ENCODE measurements around the gene AGPS. TPM values are rescaled to one million over a fixed set of nuclear protein-coding genes. Genes with fewer than 3 reads are reported as not detected.
A peak's percentile ranks its signal among the peaks of the same experiment; 100 is the strongest.

AGPS gene
- total and polyA plus RNA-seq, 9 of the 15 experiments (the other 6 are each of a cell fraction or from before 2014, with no cell fraction given) = 15.5 to 211 (median 63.1) TPM

GRCh38 chr2:177392373-177393202 is at the start of gene AGPS (continued):
- TF ChIP-seq MAZ (CRISPR knock-in tag; conservative IDR thresholded peaks at IDR 0.05 in 1 of 2, IDR thresholded peaks at IDR 0.05 in 1 of 2) = peak in 1 of 2 experiments; percentile 95; a peak in 3 of 4 replicates
- no peak for TF ChIP-seq CREBBP (IDR thresholded peaks at IDR 0.05; ENCODE audit: low read depth, low read length)
- TF ChIP-seq BRD9 (IDR thresholded peaks at IDR 0.05; ENCODE audit: low read depth, partially characterized antibody) = peak; percentile 21
- TF ChIP-seq HNRNPL (IDR thresholded peaks at IDR 0.05; ENCODE audit: low read depth, low read length) = peak; percentile 92
- TF ChIP-seq FOS (IDR thresholded peaks at IDR 0.05; ENCODE audit: extremely low read depth, insufficient read length) = no peak
- peak; percentile 83 for TF ChIP-seq ATF7 (IDR thresholded peaks at IDR 0.05)
- peak; percentile 80 for TF ChIP-seq KLF13 (tag; IDR thresholded peaks at IDR 0.05; ENCODE audit: borderline replicate concordance, low read depth)
- TF ChIP-seq ZNF274 (IDR thresholded peaks at IDR 0.05; ENCODE audit: borderline replicate concordance, low read depth, low read length) = no peak
- TF ChIP-seq CXXC5 (CRISPR knock-in tag; IDR thresholded peaks at IDR 0.05) = peak; percentile 96
- TF ChIP-seq E2F3 (CRISPR knock-in tag; IDR thresholded peaks at IDR 0.05) = peak; percentile 94
- no peak for TF ChIP-seq ARNT (IDR thresholded peaks at IDR 0.05)
- no peak for TF ChIP-seq SRSF3 (IDR thresholded peaks at IDR 0.05; ENCODE audit: insufficient read depth, low read length)
- no peak for TF ChIP-seq MCM7 (IDR thresholded peaks at IDR 0.05)
- no peak; the same call in 1 of the 2 replicates for TF ChIP-seq USF1 (CRISPR knock-in tag; IDR thresholded peaks at IDR 0.05)
- TF ChIP-seq HES1 (IDR thresholded peaks at IDR 0.05; ENCODE audit: low read depth) = no peak
- 0 out of 2 replicates have a peak, but pooled peaks have one; percentile 16 for TF ChIP-seq BCL6 (CRISPR knock-in tag; IDR thresholded peaks at IDR 0.05)
- peak; percentile 94 for TF ChIP-seq PHF20 (IDR thresholded peaks at IDR 0.05; ENCODE audit: partially characterized antibody)
- 0 out of 2 replicates have a peak, but pooled peaks have one; percentile 42 for TF ChIP-seq ZNF695 (CRISPR knock-in tag; IDR thresholded peaks at IDR 0.05)
- TF ChIP-seq HINFP (tag; conservative IDR thresholded peaks at IDR 0.05; ENCODE audit: low read depth) = peak; percentile 15; the same call in 1 of the 2 replicates
- TF ChIP-seq ESRRA (IDR thresholded peaks at IDR 0.05; ENCODE audit: borderline replicate concordance, low read depth) = peak; percentile 82; the same call in 1 of the 2 replicates
- peak; percentile 80; the same call in 1 of the 2 replicates for TF ChIP-seq ZNF12 (CRISPR knock-in tag; IDR thresholded peaks at IDR 0.05)
- no peak for TF ChIP-seq TFE3 (CRISPR knock-in tag; IDR thresholded peaks at IDR 0.05)
